Neural cell (in vitro differentiated cells): ENCODE data around the gene TET2. TPM values are rescaled to one million over a fixed set of nuclear protein-coding genes. Genes with fewer than 3 reads are reported as not detected.

Experiments
- H2AFZ ChIP-seq: fragments of 200-600, 300-800 bp; sonication (generic), shearing (Covaris generic); 2 replicates; pipeline ENCODE4 v1.6.0; 2014; ENCODE audit warnings: low read depth, mild to moderate bottlenecking, antibody characterized with exemption, low read length, moderate library complexity
- H3F3A ChIP-seq: fragments of 200-600 bp; shearing (Covaris generic); 2 replicates; pipeline ENCODE4 v1.6.1; 2016; ENCODE audit warnings: mild to moderate bottlenecking, moderate library complexity, mixed read lengths, antibody characterized with exemption, low read length; ENCODE audit not compliant: insufficient read depth, poor library complexity, severe bottlenecking
- H3K27ac ChIP-seq: fragments of 200-600, 300-800 bp; sonication (generic), shearing (Covaris generic); 2 replicates; pipeline ENCODE4 v1.5.1; 2014; ENCODE audit warnings: mild to moderate bottlenecking, low read length, moderate library complexity
- H3K27me3 ChIP-seq: fragments of 300-800, 200-600 bp; sonication (generic), shearing (Covaris generic); 2 replicates; pipeline ENCODE4 v1.6.0; 2014; ENCODE audit warnings: mild to moderate bottlenecking, low read depth, low read length, moderate library complexity; ENCODE audit not compliant: insufficient read depth
- H3K36me3 ChIP-seq: fragments of 300-800, 200-600 bp; sonication (generic), shearing (Covaris generic); 2 replicates; pipeline ENCODE4 v1.5.1; 2014; ENCODE audit warnings: mild to moderate bottlenecking, antibody characterized with exemption, low read length, moderate library complexity; ENCODE audit not compliant: insufficient read depth
- H3K4me2 ChIP-seq: fragments of 300-800, 200-600 bp; sonication (generic), shearing (Covaris generic); 2 replicates; pipeline ENCODE4 v1.6.0; 2014; ENCODE audit warnings: mild to moderate bottlenecking, low read length
- H3K4me3 ChIP-seq: fragments of 300-800, 200-600 bp; sonication (generic), shearing (Covaris generic); 2 replicates; pipeline ENCODE4 v1.5.1; 2014; ENCODE audit warnings: mild to moderate bottlenecking, low read length, moderate library complexity
- H3K79me2 ChIP-seq: fragments of 200-600 bp; shearing (Covaris generic); replicated peaks from 2 replicates; pipeline ENCODE4 v1.6.0; 2014; ENCODE audit warnings: mild to moderate bottlenecking, low read length, moderate library complexity; ENCODE audit not compliant: insufficient read depth
- H3K9ac ChIP-seq: fragments of 300-800, 200-600 bp; sonication (generic), shearing (Covaris generic); 2 replicates; pipeline ENCODE4 v1.6.1; 2016; ENCODE audit warnings: mild to moderate bottlenecking, low read length, mixed read lengths
- H3K9me2 ChIP-seq: fragments of 200-600 bp; shearing (Covaris generic); 2 replicates; pipeline ENCODE4 v1.6.1; 2016; ENCODE audit warnings: mild to moderate bottlenecking, low read length, mixed read lengths; ENCODE audit not compliant: insufficient read depth
- H3K9me3 ChIP-seq: fragments of 200-600, 300-800 bp; sonication (generic), shearing (Covaris generic); 2 replicates; pipeline ENCODE4 v1.6.1; 2016; ENCODE audit warnings: mild to moderate bottlenecking, mixed run types, low read length, moderate library complexity, mixed read lengths
- H4K20me1 ChIP-seq: fragments of 200-600 bp; shearing (Covaris generic); 2 replicates; pipeline ENCODE4 v1.6.1; 2016; ENCODE audit warnings: mild to moderate bottlenecking, mixed run types; ENCODE audit not compliant: insufficient read depth
- CTCF ChIP-seq: fragments of 450-650 bp; IDR thresholded peaks from 2 replicates; pipeline ENCODE4 v1.5.1; 2014; ENCODE audit warnings: antibody characterized with exemption, mild to moderate bottlenecking, moderate library complexity; ENCODE audit not compliant: poor library complexity, severe bottlenecking
- EP300 ChIP-seq: fragments of 450-650 bp; conservative IDR thresholded peaks from 2 replicates; pipeline ENCODE4 v1.6.1; 2014; ENCODE audit warnings: antibody characterized with exemption, mild to moderate bottlenecking, moderate library complexity; ENCODE audit not compliant: poor library complexity, severe bottlenecking
- EZH2 ChIP-seq: fragments of 200-600, 300-800 bp; shearing (Covaris generic), sonication (generic); IDR thresholded peaks from 2 replicates; pipeline ENCODE4 v1.6.1; 2014; ENCODE audit warnings: antibody characterized with exemption, low read length, borderline replicate concordance, mild to moderate bottlenecking; ENCODE audit not compliant: insufficient read depth, poor library complexity, severe bottlenecking
- MXI1 ChIP-seq: fragments of 450-650 bp; conservative IDR thresholded peaks from 2 replicates; pipeline ENCODE4 v1.6.1; 2014; ENCODE audit warnings: antibody characterized with exemption, mild to moderate bottlenecking; ENCODE audit not compliant: poor library complexity, severe bottlenecking
- POLR2AphosphoS5 ChIP-seq: IDR thresholded peaks from 2 replicates; pipeline ENCODE4 v1.6.1; 2012
- RAD21 ChIP-seq: fragments of 450-650 bp; conservative IDR thresholded peaks from 2 replicates; pipeline ENCODE4 v1.6.1; 2014; ENCODE audit warnings: antibody characterized with exemption, mild to moderate bottlenecking, moderate library complexity
- SMC3 ChIP-seq: fragments of 450-650 bp; conservative IDR thresholded peaks from 2 replicates; pipeline ENCODE4 v1.6.1; 2014; ENCODE audit warnings: antibody characterized with exemption, mild to moderate bottlenecking, moderate library complexity; ENCODE audit not compliant: poor library complexity
- TAF1 ChIP-seq: IDR thresholded peaks from 2 replicates; pipeline ENCODE4 v1.6.1; 2012; ENCODE audit warnings: low read depth
- polyA plus RNA-seq: library from polyadenylated mRNA; depleted of rRNA; stranded (reverse); fragments of >200 nt; gene quantifications from 2 replicates; pipeline ENCODE4 v1.2.3, GENCODE V29; 2014
- TF ChIP-seq, protein P1 (sequence below): IDR thresholded peaks from 2 replicates; pipeline ENCODE4 v1.6.1; 2012; ENCODE audit warnings: borderline replicate concordance

The TET2 gene
- polyA plus RNA-seq, 1 donor from 2014 or later, result 27.1 TPM

DNA sequence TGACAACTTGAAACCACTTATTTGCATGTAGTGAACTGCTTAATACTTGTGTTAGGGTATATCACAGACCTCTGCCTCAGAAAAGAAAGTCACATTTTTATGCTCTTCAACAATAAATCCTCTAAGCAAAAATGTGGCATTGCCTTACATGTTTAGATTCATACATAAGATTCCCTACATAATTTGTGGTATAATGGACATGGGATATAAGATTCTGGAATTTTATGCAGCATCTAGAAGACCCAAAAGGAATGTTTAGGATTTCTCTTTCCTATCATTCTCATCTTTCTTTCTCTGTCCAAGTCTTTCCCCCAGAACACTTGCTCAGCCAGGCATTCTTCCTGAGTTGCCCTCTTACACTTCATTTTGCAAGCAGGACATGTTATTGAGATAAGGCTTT is 37.7 kb upstream of the TET2 start:
- no peak overlapping the region for H3K27ac ChIP-seq
- no peak overlapping the region for H3K4me3 ChIP-seq
- no peak overlapping the region for H3K4me2 ChIP-seq
- no peak overlapping the region for H3K9ac ChIP-seq
- no peak for TF ChIP-seq MXI1
- no peak for TF ChIP-seq EZH2
- no peak for TF ChIP-seq TAF1
- TF ChIP-seq EP300, result no peak
- TF ChIP-seq CTCF, result no peak
- no peak for TF ChIP-seq SMC3
- no peak for TF ChIP-seq POLR2AphosphoS5
- no peak for TF ChIP-seq RAD21
- no peaks in the 10 kb centered on the region for H3K36me3 ChIP-seq
- H4K20me1 ChIP-seq, result no peaks in the 10 kb centered on the region
- no peaks in the 10 kb centered on the region for H3K9me2 ChIP-seq
- no peaks in the 10 kb centered on the region for H3K27me3 ChIP-seq
- no peaks in the 10 kb centered on the region for H3F3A ChIP-seq
- H2AFZ ChIP-seq, result no peak overlapping the region
- H3K9me3 ChIP-seq, result no peaks in the 10 kb centered on the region
- no peaks in the 10 kb centered on the region for H3K79me2 ChIP-seq

- no peaks in the 10 kb centered on the region for H3K27me3 ChIP-seq
- no peaks in the 10 kb centered on the region for H3F3A ChIP-seq
- no peak overlapping the region for H3K27ac ChIP-seq
- H3K9ac ChIP-seq, result no peak overlapping the region
- no peaks in the 10 kb centered on the region for H4K20me1 ChIP-seq
- H2AFZ ChIP-seq, result no peak overlapping the region
- H3K9me3 ChIP-seq, result no peaks in the 10 kb centered on the region
- no peak overlapping the region for H3K4me2 ChIP-seq
- TF ChIP-seq EZH2, result no peak
- TF ChIP-seq, protein P1, sequence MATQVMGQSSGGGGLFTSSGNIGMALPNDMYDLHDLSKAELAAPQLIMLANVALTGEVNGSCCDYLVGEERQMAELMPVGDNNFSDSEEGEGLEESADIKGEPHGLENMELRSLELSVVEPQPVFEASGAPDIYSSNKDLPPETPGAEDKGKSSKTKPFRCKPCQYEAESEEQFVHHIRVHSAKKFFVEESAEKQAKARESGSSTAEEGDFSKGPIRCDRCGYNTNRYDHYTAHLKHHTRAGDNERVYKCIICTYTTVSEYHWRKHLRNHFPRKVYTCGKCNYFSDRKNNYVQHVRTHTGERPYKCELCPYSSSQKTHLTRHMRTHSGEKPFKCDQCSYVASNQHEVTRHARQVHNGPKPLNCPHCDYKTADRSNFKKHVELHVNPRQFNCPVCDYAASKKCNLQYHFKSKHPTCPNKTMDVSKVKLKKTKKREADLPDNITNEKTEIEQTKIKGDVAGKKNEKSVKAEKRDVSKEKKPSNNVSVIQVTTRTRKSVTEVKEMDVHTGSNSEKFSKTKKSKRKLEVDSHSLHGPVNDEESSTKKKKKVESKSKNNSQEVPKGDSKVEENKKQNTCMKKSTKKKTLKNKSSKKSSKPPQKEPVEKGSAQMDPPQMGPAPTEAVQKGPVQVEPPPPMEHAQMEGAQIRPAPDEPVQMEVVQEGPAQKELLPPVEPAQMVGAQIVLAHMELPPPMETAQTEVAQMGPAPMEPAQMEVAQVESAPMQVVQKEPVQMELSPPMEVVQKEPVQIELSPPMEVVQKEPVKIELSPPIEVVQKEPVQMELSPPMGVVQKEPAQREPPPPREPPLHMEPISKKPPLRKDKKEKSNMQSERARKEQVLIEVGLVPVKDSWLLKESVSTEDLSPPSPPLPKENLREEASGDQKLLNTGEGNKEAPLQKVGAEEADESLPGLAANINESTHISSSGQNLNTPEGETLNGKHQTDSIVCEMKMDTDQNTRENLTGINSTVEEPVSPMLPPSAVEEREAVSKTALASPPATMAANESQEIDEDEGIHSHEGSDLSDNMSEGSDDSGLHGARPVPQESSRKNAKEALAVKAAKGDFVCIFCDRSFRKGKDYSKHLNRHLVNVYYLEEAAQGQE, result no peak
- no peak for TF ChIP-seq MXI1
- no peak for TF ChIP-seq CTCF
- no peak for TF ChIP-seq EP300
- TF ChIP-seq TAF1, result no peak
- TF ChIP-seq POLR2AphosphoS5, result no peak
- no peak for TF ChIP-seq SMC3
- TF ChIP-seq RAD21, result no peak
- no peaks in the 10 kb centered on the region for H3K36me3 ChIP-seq
- H3K4me3 ChIP-seq, result no peak overlapping the region
- no peaks in the 10 kb centered on the region for H3K79me2 ChIP-seq
- no peaks in the 10 kb centered on the region for H3K9me2 ChIP-seq
Measured at GRCh38 chr4:105112274-105112673, 34.4 kb upstream of the TET2 start.
